ENCODE data around the gene ABCC4.

Gene ABCC4

DNA sequence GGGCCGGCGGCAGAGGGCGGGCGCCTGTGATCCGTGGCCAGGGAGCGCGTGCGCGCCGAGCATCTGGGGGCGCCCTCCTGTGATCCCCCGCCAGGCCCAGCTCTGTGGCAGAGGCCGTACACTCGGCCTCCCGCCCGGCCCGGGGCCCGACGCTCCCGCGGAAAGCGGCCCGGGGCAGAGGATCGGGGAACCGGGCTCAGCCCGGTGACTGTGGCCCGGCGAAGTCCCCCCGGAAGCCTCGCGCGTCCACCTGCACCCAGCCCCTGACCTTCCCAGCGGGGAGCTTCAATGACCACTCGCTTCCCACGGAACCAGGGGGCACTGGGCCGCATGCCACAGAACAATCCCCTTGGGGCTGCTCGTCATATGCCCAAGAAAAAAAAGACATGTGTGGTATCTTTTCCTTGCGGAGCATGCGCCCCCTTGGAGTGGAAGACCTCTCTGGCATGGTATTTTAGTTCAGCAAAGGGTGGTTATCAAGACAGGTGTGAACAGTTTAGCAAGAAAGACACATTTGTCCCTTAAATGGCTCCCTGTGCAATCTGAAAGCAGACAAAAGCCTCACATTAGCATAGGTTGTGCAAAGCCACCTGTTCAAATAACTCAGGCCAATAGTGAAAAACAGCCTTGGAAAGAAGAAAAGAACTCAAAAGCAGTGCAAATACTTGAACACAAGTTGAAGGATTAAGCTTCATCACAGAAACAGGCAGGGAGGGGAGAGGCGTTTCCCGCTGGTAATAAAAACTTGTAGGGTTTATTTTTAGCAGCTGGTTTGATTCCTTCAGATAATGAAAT lies 298.0 kb downstream of the ABCC4 start:
- H3K9me3 Mint-ChIP-seq, result no peaks in the 10 kb centered on the region
- peaks cover 32% of the 10 kb centered on the region for H3K27me3 Mint-ChIP-seq (ENCODE audit: low read depth)
- no peaks in the 10 kb centered on the region for H3K4me1 Mint-ChIP-seq (ENCODE audit: low read depth)
- no peaks in the 10 kb centered on the region for H3K36me3 Mint-ChIP-seq (ENCODE audit: low read depth)
- H3K27ac Mint-ChIP-seq, result no peak overlapping the region
- DNase-seq (ENCODE audit: low spot score), result no peak
- no peak overlapping the region for H3K4me3 Mint-ChIP-seq

DNA sequence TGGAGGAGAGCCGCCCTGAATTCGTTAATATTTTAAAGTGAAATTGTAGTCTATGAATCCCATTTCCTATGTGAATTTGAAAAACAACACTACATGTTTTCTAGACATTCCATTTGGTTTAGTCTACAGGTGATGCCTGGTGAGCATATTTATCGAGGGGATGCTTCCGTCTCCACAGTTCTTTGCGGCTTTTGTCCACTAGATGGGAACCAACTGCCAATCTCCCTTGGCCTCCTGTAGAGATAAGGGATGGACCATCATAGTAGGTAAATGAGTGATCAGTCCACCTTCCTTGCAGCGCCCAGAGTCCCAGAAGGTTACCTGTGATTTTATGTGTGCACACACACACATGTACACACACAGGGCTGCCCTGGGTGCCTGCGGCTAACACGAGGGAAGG lies 299.1 kb downstream of the ABCC4 start:
- Mint-ChIP-seq H3K36me3 (ENCODE audit: low read depth) (no peaks in the 10 kb centered on the region), H3K9me3 (no peaks in the 10 kb centered on the region), H3K4me1 (ENCODE audit: low read depth) (no peaks in the 10 kb centered on the region), H3K27ac (no peak overlapping the region), H3K27me3 (ENCODE audit: low read depth) (peaks cover 32% of the 10 kb centered on the region), H3K4me3 (no peak overlapping the region)
- DNase-seq (ENCODE audit: low spot score), result no peak

DNA sequence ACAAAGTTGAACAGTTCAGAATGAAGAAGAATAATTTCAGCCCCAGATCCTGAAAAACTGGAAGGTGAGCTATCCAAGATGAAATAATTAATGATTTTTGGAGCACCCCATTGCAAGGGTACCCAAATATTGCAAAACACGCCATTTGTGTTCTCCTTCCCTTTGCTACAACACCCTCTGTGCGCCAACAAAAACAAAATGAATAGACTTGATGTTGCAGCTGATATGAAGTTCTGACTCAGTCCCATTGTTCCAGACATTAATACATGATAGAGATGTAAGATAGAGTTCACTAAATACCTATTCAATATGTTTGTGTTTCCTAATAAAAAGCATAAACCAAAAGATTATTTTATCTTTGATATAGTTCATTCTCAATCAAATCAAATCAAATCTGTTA lies 301.4 kb downstream of the ABCC4 start:
- Mint-ChIP-seq H3K27me3 (ENCODE audit: low read depth) (peaks cover 24% of the 10 kb centered on the region), H3K4me3 (no peak overlapping the region), H3K9me3 (no peaks in the 10 kb centered on the region), H3K36me3 (ENCODE audit: low read depth) (no peaks in the 10 kb centered on the region), H3K27ac (no peak overlapping the region), H3K4me1 (ENCODE audit: low read depth) (no peaks in the 10 kb centered on the region)
- no peak for DNase-seq (ENCODE audit: low spot score)

DNA sequence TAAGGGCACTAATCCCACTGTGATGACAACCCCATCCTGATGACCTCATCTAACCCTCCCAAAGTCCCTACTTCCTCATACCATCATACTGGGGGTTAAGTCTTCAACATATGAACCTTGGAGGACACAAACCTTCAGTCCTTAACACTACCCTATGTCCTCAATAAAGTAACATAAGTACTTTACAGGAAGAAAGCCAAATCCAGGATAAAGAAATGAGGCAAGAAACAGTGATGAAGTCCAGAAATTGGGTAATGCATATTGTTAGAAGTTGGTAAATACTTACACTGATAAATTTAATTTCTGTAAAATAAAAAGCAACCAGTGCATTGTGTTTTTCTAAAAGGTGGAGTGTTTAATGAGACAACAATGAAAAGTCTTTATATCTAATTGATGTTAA lies 304.1 kb downstream of the ABCC4 start:
- Mint-ChIP-seq H3K4me3 (no peak overlapping the region), H3K36me3 (ENCODE audit: low read depth) (no peaks in the 10 kb centered on the region), H3K27me3 (ENCODE audit: low read depth) (peaks cover 17% of the 10 kb centered on the region), H3K4me1 (ENCODE audit: low read depth) (no peaks in the 10 kb centered on the region), H3K9me3 (no peaks in the 10 kb centered on the region), H3K27ac (no peak overlapping the region)
- no peak for DNase-seq (ENCODE audit: low spot score)

DNA sequence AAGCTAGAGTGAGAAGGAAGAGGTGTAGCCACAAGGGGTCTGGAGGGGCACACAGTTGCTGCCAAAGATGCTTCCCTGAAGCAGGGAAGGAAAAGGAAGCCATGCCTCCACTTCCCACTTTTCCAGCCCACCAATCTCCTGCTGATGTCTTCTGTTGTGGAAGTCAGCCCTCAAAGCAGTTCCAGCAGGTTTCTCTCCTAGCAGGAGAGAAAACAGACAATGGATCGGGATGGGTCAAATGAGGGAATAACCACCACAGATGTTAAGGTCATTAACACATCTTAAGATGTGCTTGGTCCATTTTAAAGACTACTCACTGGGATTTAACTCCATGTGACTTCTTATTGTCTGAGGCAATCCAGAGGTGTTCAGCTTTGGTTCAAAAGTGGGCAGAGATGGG lies 304.8 kb downstream of the ABCC4 start:
- no peak overlapping the region for H3K4me3 Mint-ChIP-seq
- H3K36me3 Mint-ChIP-seq (ENCODE audit: low read depth), result no peaks in the 10 kb centered on the region
- H3K27me3 Mint-ChIP-seq (ENCODE audit: low read depth), result peaks cover 14% of the 10 kb centered on the region
- H3K9me3 Mint-ChIP-seq, result no peaks in the 10 kb centered on the region
- H3K27ac Mint-ChIP-seq, result no peak overlapping the region
- no peak for DNase-seq (ENCODE audit: low spot score)
- H3K4me1 Mint-ChIP-seq (ENCODE audit: low read depth), result no peaks in the 10 kb centered on the region

DNA sequence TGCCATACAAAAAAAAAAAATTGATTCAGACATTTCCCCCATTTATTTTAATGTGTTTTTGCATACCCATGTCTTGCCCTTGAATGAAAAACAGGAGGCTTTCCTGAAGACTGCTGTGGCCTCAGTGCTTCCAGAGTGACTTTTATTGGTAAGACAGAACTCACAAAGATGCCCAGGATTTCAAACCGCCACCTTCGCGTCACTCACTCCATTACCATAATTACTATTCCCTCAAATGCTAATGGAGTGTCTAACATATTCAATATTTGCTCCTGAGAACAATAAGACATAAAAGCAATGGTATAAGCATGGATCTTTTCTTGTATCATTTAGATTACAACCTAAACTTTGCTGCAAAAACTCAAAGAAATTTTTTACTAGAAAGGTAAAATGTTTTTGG lies 306.7 kb downstream of the ABCC4 start:
- no peak for DNase-seq (ENCODE audit: low spot score)
- H3K36me3 Mint-ChIP-seq (ENCODE audit: low read depth), result no peaks in the 10 kb centered on the region
- no peak overlapping the region for H3K4me3 Mint-ChIP-seq
- H3K9me3 Mint-ChIP-seq, result no peaks in the 10 kb centered on the region
- no peaks in the 10 kb centered on the region for H3K4me1 Mint-ChIP-seq (ENCODE audit: low read depth)
- H3K27ac Mint-ChIP-seq, result no peak overlapping the region
- H3K27me3 Mint-ChIP-seq (ENCODE audit: low read depth), result peaks cover 13% of the 10 kb centered on the region

DNA sequence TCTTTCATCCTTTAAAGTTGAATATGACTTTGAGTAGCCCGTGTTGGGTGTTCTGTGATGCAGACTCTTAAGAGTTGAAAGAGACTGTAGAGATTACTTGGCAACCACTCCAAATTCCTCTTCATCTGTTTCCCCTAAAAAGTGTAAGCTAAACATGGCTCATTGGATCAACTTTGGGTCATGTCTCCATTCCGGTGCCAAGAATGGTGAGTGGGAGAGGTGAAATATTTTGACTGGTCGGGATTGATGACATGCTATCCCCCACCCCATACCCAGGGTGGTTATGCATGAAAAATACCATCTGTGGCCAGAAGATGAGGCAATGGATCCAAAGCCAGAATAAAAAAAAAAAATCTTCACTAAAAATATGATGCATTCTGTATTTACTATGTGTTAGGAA lies 307.6 kb downstream of the ABCC4 start:
- Mint-ChIP-seq H3K36me3 (ENCODE audit: low read depth) (no peaks in the 10 kb centered on the region), H3K4me1 (ENCODE audit: low read depth) (no peaks in the 10 kb centered on the region), H3K27me3 (ENCODE audit: low read depth) (peaks cover 17% of the 10 kb centered on the region), H3K9me3 (no peaks in the 10 kb centered on the region), H3K4me3 (no peak overlapping the region), H3K27ac (no peak overlapping the region)
- DNase-seq (ENCODE audit: low spot score), result no peak

DNA sequence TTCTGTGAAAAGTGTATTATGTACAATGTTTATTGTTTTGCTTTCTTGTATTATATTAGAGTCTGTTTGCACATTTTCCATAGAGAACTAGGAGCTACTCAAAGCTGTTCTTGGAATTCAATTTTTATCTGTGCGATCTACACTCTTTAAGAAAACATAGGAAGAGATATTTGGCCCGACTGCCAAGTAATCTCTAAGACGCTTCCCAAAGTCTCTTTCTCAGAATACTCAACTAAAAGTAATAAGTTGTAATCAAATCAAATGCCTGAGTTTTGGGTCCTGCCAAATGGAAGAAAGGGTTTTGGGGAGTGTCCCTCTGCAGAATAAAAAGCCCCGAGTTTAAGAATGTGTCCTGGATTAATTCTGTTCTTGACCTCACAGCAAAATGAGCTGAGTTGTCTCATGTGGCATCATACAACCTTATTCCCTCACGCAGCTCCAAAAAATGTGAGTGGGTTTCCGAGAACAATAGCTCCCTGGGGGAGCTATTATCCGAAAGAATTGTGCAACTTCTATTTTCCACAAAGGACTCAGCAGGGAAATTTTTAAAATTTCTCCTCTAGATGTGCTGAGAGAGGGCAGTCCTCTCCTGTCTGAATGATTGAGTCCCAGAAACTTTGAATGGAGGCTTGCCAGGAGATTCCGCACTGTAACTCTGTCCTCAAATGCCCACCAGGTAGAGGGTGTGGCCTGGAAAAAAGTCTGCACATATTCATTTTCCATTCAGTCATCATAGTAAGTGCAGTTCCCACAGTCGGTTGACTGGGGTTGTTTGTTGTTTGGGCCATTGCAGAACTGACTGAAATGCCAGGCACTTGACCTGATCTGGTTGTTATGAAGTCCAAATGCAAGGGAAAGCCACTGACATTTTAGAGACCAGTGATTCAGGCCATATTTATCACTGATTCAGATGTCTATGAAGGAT lies 309.0 kb downstream of the ABCC4 start:
- Mint-ChIP-seq H3K4me1 (ENCODE audit: low read depth) (no peaks in the 10 kb centered on the region), H3K27me3 (ENCODE audit: low read depth) (peaks cover 17% of the 10 kb centered on the region), H3K36me3 (ENCODE audit: low read depth) (no peaks in the 10 kb centered on the region), H3K27ac (no peak overlapping the region), H3K9me3 (no peaks in the 10 kb centered on the region), H3K4me3 (no peak overlapping the region)
- no peak for DNase-seq (ENCODE audit: low spot score)

DNA sequence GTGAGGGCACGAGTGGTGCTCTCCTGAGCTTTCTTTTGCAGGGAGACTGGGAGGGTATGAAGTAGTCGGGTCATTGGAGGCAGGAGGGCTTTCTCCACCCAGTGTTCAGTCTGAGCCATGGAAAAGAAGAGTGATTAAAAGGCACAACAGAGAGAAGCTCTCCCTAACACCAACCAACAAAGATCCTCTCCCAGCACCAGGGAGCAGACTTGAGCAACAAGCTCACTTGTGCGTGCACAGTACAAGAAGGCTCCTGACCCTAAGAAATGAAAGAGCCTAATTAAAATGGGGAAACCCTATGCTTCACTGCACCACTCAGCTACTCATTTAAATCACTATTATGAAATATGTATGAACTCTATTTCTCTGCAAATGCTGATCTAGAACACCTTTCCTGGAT lies 312.6 kb downstream of the ABCC4 start:
- H3K36me3 Mint-ChIP-seq (ENCODE audit: low read depth), result no peaks in the 10 kb centered on the region
- H3K4me3 Mint-ChIP-seq, result no peak overlapping the region
- no peaks in the 10 kb centered on the region for H3K4me1 Mint-ChIP-seq (ENCODE audit: low read depth)
- peaks cover 15% of the 10 kb centered on the region for H3K27me3 Mint-ChIP-seq (ENCODE audit: low read depth)
- no peak for DNase-seq (ENCODE audit: low spot score)
- H3K27ac Mint-ChIP-seq, result no peak overlapping the region
- H3K9me3 Mint-ChIP-seq, result no peaks in the 10 kb centered on the region

DNA sequence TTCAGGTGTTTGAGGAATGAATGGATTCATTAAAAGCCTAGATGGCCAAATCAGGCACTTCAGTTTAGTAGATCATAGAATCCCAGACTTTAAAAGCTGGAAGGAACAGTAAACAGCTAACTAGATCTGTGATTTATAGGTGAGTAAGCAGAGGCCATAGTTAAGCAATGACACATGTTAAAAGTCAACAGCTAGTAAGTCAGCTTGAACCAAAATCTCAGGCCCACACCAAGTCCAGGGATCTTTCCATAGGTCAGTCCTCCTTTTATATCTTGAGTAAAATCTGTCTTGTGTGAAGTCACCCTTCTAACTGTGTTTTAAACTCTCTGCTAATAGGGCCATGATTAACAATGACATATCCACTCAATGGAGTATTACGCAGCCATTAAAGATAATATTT lies 313.4 kb downstream of the ABCC4 start:
- no peaks in the 10 kb centered on the region for H3K4me1 Mint-ChIP-seq (ENCODE audit: low read depth)
- H3K27me3 Mint-ChIP-seq (ENCODE audit: low read depth), result peaks cover 15% of the 10 kb centered on the region
- DNase-seq (ENCODE audit: low spot score), result no peak
- no peak overlapping the region for H3K4me3 Mint-ChIP-seq
- no peak overlapping the region for H3K27ac Mint-ChIP-seq
- no peaks in the 10 kb centered on the region for H3K36me3 Mint-ChIP-seq (ENCODE audit: low read depth)
- H3K9me3 Mint-ChIP-seq, result no peaks in the 10 kb centered on the region

DNA sequence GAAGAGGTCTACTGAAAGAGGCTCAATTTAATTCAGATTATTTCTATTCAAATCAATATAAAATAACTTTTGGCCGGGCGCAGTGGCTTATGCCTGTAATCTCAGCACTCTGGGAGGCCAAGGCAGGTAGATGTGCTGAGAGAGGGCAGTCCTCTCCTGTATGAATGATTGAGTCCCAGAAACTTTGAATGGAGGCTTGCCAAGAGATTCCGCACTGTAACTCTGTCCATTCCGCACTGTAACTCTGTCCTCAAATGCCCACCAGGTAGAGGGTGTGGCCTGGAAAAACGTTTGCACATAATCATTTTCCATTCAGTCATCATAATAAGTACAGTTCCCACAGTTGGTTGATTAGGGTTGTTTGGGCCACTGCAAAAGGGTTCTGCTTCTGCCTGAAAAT lies 314.2 kb downstream of the ABCC4 start:
- Mint-ChIP-seq H3K4me1 (ENCODE audit: low read depth) (no peaks in the 10 kb centered on the region), H3K9me3 (no peaks in the 10 kb centered on the region), H3K36me3 (ENCODE audit: low read depth) (no peaks in the 10 kb centered on the region), H3K4me3 (no peak overlapping the region), H3K27ac (no peak overlapping the region), H3K27me3 (ENCODE audit: low read depth) (peaks cover 15% of the 10 kb centered on the region)
- DNase-seq (ENCODE audit: low spot score), result no peak

DNA sequence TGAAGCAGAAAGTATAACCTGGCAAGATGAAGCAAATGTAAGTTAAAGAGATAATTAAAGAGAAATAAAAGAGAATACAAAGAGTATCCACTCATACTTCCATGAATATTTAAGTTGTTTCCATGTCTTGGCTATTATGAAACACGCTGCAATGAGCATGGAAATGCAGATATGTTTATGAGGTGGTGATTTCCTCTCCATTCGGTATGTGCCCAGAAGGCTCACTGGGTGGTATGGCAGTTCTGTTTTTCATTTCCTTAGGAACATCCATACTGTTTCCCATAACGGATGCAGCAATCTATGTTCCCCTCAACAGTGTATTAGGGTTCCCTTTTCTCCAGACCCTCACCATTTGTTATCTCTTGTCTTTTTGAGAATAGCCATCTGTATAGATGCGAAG lies 316.3 kb downstream of the ABCC4 start:
- Mint-ChIP-seq H3K4me1 (ENCODE audit: low read depth) (no peaks in the 10 kb centered on the region), H3K9me3 (no peaks in the 10 kb centered on the region), H3K36me3 (ENCODE audit: low read depth) (no peaks in the 10 kb centered on the region), H3K4me3 (no peak overlapping the region), H3K27me3 (ENCODE audit: low read depth) (peaks cover 13% of the 10 kb centered on the region), H3K27ac (no peak overlapping the region)
- DNase-seq (ENCODE audit: low spot score), result no peak

DNA sequence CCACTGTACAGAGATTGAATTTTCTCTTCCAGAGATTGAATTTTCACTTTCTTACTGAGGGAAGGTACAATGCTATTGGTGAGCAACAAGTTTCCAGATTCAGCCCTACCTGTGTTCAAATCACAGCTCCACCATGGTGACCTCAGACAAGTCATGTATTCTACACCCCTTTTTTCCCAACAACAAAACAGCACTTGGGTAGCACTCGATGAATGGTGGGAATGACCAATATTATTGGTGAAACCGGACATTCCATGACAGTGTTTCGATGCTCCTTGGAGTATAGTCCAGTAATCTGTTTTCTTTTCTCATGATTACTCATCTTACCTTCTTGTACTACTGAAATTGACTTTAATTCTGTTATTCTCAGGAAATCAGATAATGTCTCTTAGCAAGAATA lies 322.7 kb downstream of the ABCC4 start:
- no peaks in the 10 kb centered on the region for H3K4me1 Mint-ChIP-seq (ENCODE audit: low read depth)
- H3K4me3 Mint-ChIP-seq, result no peak overlapping the region
- H3K9me3 Mint-ChIP-seq, result no peaks in the 10 kb centered on the region
- no peak for DNase-seq (ENCODE audit: low spot score)
- H3K27ac Mint-ChIP-seq, result no peak overlapping the region
- H3K27me3 Mint-ChIP-seq (ENCODE audit: low read depth), result peaks cover 3% of the 10 kb centered on the region
- H3K36me3 Mint-ChIP-seq (ENCODE audit: low read depth), result no peaks in the 10 kb centered on the region

Data from T-helper 2 cell treated with Interferon-gamma antibody and Interleukin-4, amounts not matched to agents 5 μg/mL and 100 μg/mL, for 36 hours (primary cell).